NCI-H774 (cell line): Measurements from ENCODE around the gene OR2H2.

Experiments
- DNase-seq: peaks from one replicate; lab custom pipeline; 2025; lab: John Stamatoyannopoulos, UW

Gene OR2H2

DNA sequence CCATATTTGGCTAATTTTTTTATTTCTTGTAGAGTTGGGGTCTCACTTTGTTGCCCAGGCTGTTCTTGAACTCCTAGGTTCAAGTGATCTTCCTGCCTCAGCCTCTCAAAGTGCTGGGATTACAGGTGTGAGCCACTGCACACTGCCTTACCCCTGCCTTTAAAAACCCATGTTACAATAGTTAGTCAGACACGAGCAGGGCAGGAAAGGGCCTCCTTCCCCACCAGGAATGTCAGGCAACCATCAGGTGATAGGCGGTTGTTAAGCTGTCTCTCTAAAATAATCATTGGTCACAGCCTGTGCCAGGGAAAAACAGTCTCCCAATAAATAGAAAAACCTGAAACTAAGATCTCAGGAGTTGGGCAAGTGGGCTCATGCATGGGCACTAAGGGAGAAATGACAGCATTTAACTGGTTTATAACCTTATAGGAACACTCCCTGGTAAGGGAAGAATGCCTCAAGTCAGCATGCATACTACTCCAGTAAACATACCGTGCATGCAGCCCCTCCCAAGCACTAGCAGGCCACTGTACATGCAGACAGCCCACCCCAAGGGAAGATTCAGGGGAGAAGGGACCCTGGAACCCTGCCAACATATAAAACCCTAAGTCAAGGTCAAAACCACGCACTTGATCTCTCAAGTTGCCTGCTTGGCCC lies 8.4 kb downstream of the OR2H2 start:
- no peak for DNase-seq

DNA sequence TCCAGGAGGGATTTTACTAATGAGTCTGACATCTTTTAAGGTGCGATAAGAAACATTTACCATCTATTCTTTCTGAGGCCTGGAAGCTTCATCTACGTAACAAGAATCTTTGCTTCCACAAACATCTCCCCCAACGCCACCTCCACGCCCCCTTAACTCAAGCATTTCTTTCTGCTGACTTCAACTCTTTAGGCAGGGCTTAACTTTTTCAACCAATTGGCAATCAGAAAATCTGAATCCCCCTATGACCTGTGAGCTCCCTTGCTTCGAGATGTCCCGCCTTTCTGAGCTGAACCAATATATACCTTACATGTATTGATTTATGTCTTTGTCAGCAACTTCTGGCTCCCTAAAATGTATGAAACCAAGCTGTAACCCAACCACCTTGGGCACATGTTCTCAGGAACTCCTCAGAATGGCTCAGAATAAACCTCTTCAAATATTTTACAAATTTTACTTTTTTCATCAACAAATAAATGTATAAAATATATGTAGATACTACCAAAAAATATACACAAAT lies 11.5 kb downstream of the OR2H2 start:
- DNase-seq, result no peak

DNA sequence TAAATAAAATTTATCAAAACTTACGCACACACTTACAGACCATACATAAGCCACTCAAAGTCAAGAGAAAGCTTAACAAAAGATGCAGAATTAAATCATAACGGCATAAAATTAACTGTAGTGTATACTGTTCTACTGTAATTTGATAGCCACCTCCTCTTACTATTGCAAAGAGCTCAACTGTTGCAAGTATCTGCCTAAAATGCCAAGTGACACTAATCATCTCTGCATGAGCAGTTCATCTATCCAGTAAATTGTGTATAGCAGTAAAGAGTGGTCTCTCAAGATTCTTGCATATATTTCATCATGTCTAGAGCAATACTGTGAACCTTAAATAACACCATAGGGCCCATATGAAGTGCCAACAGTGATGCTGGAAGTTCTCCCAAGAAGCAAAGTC lies 12.3 kb downstream of the OR2H2 start:
- no peak for DNase-seq

DNA sequence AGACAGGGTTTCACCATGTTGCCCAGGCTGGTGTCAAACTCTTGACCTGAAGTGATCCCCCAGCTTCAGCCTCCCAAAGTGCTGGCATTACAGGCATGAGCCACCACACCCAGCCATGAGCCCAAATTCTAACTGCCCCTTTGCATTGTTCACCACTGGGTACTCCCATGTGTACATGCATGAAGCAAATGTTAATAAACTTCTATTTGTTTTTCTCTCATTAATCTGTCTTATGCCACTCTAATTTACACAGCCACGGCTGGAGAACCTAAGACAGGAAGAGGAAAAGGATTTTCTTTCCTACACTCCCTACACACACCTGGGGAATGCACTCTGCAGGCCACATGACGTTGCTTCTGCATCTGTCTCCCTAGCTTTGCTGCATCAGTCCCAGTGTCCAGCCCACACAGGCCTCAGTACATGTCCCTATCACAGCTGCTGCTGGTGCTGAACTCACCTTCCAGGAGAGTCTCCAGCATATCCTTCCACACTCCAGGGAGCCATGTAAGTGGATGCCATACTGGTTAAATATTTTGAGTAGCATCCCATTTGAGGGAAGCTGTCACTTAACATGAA lies 13.3 kb downstream of the OR2H2 start:
- no peak for DNase-seq

DNA sequence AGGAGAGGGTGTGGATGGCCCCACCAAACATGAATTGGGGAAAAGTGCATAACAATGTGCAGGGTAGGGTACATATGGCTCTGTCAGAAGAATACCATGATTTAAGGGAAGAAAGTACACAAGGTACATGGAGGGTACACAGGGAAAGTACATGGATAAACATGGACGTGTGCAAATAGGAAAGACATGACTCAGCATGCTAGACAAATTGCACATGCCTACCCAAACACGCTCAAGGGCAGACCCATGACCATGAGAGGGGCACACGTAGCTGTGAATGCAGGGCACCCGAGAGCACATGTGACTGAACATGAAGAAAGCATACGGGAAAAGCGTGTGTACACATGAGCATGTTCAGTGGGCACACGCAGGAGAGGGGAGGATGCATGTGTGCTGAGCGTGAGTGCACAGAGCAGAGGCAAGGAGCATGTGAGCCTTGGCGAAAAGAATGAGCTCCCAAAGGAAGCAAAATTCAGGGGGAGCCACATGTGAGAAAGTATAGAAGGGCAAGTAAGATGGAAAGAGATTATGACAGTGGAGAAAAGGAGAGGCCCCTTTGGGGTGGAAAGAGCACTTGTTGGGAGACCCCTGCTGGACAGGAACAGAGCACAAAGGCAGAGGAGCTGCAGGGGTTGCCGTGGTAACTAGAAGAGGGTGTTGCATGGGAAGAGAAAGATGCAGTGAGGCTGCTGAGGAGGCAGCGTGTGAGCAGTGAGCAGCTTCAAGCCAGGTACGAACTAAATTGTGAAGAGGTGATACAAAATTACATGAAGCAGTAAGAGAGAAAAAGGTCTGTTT lies 17.8 kb downstream of the OR2H2 start:
- peak; percentile 3 for DNase-seq

DNA sequence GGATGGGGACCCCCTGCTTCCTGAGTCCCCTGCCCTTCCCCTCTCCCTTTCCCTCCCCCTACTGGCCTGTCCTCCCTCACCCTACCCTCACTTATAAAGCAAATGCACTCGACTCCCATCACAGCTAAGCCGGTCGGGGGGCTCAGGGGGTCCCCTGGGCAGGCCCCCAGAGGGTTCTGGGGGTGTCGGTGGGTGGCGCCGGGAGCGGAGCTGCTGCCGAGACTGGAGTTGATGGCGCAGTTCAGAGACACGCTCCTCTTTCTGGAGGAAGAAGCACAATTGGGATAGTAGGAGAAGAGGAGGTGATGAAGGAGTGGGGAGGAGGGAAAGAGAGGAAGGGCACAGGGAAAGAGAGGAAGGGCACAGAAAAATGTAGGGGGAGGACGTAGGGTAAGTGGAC lies 18.5 kb downstream of the OR2H2 start:
- DNase-seq, result no peak

DNA sequence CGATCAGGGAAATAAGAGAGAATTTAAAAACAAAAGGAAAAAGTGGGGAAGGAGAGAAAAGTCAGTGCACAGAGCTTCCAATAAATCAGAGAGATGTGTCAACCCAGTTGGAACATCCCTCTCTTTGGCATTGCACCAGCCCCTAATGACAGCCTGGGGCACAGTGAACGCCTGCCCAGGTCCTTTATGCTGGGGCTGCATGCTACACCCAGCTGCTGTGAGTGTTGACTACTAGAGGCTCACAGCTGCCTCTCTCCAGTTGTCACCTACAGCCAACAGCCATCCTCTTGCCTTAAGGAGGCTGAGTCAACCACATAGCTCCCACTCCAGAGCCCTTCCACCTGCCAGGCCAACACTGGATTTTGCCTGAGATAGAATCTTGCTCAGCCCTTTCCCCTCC lies 19.0 kb downstream of the OR2H2 start:
- DNase-seq, result no peak

DNA sequence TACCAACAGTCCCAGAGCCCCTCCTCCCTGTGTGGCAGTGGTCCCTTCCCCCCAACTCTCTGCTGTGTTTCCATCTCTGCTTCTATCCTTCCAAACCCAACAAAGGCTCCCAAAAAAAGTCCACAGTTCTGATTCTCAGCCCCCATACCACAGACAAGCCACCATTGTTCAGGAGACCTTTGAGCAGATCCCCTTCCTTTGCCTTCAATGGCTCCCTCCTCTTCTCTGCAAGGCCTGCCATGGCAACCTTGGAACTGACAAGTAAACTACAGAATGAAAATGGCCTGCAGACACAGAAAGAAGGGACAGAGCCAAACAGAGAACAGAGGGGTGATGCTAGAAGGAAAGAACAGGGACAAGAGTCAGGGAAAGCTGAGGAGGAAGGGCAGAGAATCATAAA lies 23.2 kb downstream of the OR2H2 start:
- DNase-seq, result no peak

DNA sequence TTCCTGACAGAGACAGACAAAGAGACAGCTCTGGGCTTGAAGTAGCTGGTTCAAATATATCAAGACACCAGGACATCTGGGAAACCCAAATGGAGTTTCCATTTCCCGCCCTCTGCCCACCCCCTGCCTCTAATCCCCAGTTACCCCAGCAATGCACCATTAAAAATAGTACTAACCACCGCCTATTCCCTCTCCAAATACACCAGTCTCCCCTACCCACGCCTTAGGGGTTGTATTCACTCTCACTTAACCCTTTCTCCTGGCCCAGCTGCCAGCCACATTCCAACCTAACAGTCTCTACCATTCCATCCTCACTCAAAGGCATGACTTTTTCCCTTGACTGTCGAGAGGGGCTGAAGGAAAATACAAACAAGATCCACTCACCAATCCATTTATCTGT lies 25.6 kb downstream of the OR2H2 start:
- DNase-seq, result no peak

DNA sequence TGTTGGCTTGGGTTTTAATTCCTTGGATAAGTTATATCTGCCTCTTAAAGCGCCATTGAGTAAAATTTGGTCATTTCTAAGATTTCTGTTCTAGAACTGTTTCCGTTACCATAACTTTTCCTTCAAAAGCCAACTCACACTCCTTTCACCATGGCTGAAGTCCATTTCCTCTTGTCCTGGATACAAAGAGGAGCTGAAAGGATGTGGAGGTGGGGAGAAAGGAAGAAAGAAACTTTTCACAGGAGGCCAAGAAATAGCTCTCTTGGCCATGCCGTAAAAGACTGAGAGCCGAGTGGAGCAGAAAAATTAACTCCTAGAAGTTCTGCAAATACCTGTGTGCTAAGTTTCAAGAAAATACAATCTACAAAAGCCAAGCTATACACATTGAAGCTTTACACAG lies 26.5 kb downstream of the OR2H2 start:
- DNase-seq, result no peak

DNA sequence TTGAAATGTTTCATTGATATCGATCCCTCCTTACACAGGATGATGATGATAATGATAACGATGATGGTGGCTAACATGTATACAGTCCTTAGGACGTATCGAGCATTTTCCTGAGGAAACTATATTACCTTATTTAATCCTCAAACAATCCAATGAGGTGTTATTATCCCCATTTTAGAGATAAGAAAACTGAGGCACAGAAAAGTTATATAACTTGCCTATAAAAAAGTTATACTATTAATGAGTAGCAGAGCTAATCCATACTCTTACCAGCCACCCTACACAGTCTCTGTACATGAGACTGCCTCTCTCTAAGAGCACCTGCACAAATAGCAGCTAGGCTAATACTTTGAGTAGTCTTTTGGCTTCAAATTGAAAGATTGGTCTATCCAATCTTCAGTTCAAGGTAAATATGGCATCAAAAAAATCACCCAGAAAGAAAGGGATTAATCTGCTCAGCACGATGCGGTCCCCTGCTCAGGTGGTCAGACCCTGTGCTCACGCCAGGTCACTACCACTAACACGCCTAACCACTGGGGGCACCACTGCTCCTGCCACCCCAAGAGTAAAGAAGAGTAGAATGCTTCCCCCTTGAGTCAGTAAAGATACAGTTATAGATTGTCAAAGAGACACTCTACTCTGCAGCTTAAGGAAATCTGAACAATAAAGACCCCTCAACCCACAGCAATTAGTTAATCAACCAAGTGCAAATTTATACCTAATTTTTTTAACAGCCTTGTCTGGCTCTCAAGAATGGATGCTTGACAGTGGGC lies 33.0 kb downstream of the OR2H2 start:
- no peak for DNase-seq

DNA sequence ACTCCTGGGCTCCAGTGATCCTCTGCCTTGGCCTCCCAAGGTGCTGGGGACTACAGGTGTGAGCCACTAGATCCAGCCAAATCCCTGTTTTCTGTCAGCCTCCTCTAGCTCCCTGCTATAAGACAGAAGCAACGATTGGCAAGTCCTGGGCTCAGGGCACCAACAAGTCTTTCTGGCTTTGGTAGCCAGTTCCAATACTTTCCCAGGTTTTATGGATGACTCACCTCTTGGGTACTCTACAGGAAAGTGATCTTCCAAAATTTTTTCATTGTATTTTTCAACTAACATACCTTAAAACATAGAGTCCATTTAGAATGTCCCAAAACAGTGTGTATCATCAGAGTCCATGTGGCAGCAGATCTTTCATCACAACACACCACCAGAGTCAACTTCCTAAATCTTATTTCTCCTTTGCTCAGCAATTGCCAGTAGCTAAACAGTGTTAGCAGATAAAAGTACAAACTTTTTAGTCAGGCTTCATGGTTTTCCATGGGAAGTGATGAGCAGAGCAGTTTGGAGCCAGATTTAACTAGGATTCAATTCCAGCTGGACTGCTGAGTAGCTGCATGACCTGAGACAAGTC lies 34.7 kb downstream of the OR2H2 start:
- DNase-seq, result no peak

DNA sequence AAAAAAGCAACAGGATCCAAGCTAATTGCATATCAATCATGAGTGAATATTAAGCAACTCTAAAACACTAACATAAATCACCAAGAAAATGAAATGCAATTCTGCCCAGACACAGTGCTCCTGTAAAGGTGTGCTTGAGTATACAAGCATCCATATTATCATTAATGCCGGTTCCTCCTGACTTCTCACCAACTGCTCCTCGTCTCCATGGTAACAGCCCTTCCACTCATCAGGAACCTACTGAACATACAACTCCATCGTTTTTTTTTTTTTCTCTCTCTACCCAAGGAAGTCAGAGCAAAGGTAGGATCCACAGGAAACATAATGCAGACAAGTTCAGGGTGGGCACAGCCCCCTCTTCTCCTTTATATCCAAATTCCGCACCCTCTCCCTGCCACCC lies 35.7 kb downstream of the OR2H2 start:
- no peak for DNase-seq

DNA sequence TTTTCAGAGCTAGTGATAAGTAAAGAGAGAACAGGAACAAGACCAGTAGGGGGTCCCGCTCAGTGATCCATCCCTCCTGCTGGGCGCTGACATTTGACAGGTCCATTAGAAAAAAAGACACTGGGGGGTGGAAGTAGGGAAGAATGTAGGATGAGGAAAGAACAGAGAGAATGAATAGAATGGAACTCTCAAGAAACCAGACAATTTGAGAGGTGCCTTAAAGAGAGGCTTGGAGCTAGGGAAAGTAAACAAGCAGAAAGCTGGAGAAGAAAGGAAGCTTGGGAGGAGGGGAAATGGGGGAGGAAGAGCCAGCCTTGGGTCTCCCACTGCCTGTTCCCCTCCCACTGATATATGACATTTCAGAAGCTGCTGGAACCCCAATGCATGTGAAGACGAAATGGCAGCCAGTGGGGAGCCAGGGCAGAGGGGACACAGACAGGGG lies 39.6 kb downstream of the OR2H2 start:
- no peak for DNase-seq

DNA sequence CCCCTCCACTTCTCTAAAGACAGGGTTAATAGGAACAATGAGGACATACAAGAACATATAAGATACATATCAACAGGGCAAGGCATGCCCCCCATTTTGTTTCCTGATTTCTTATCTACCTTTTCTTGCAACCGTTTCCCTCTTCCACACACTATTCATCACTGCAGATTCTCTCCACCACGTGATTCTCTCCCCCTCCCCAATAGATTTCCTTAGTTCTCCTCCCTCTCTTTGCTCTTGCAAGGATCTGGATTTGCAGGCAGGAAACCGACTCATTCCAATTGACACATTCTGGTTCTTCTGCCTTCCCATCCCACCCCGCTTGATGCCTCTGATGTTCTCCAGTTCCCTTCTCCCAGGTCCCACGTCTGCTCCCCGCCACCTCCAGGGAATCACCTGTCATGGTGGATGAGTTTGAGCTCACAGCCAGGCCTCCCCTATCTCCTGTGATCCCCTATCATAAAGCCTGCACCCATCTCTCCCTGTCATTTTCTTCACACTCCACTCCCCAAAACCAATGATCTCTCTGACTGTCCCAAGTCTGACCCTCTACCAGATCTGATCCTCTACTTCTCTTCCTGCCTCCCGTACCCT lies 40.5 kb downstream of the OR2H2 start:
- DNase-seq, result no peak

DNA sequence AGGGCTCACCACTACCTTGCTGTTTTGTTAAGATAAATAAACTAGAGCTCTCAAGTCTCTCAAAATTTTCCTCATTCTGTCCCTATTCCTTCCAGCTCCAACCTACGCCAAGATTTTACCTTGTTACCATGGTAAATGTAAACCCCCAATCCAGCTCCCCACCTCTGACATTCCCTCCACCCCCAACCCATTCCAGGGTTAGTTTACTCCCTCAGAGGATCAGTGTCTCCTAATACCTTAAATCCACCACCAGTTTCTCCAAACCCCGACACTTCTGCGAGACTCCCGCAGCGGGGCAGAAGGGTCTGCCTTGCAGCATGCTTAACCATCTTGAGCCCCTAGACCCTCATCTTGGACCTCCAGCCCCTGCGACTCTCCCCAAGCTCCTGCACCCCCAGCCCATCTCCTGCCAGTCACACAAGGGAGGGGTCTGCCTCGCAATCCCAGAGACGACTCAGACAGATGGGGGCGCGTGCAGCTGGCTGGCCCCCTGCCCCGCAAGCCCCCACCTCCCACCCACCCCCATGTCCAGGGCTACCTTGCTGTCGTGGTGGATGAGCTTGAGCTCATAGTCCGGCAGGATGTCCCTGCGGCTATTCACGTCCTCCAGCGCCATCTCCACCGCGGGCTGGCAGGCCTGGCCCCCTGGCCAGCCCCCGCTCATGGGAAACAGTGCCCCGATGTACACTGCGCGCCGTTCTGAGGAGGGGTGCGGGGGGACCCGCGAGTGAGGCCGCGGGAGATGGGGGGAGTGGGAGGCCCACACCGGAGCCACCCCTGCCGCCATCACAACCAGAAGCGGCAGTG lies 42.2 kb downstream of the OR2H2 start:
- DNase-seq, result no peak

DNA sequence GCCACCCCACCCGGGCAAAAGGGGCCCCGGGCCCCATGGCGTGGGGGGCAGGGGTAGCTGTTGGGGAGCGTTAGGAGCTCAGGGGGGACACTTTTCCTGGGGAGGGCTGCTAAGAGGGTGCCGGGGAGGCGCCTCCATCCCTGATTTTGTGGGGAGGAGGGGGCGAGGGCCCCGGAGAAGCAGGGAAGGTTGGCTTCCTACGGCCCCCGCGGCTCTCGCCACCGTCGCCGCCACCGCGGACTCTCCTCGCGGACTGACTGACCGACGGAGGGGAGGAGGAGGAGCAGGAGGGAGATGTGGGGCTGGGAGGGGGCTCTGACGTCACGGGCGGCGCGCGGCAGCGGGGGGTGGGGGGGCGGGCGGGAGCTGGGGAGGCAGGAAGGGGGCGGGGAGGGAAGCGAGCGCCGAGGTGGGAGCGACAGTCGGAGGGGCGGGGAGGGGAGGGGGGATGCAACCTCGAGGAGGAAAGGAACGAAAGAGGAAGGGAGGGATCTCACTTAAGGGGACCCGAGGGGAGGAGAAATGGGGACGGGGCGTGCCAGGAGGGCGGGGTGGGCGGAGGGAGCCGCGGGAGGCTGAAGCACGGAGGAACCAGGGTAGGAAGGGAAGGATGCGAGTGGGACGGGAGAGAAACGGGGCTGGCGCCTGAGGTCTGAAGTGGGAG lies 43.0 kb downstream of the OR2H2 start:
- DNase-seq, result peak; percentile 14

DNA sequence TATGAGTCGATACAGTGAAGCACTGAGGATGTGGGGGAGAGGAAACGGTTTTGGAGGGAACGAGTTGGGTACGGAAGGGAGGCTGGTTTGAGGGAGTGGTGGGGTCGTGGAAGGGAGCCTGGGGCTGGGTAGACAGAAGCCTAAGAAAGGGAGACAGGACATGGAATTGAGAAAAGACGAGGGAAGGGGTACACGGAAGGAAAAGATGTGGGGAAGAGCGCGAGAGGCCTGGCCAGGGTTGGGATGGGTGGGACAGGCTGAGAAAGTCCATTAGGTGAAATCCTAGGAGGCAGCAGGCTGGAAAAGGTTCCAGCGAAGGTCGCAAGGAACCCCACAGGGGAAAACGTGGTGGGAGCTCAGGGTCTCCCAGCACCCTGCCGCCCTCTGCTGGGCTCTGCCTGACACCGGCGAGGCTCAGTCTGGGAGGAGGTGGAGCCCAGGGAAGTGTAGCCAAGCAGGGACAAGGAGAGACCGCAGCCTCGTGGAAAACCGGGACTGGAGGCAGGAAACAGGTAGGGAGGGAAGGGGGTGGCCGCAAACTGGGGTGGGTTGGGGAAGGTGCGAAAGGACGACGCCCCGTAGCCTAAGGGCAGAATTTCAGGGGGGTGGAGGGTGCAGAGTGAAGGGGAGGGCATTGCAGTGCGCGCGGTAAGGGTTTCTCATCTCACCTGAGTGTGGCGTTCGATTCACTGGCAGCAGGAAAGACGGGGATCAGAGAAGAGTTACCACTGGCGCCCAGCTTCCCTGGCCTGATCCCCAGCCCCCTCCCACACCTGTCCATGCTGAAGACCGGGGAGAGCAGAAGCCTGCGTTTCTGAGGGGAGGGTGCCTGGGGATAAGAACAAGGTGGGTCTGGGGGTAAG lies 43.7 kb downstream of the OR2H2 start:
- DNase-seq, result peak; percentile 56

DNA sequence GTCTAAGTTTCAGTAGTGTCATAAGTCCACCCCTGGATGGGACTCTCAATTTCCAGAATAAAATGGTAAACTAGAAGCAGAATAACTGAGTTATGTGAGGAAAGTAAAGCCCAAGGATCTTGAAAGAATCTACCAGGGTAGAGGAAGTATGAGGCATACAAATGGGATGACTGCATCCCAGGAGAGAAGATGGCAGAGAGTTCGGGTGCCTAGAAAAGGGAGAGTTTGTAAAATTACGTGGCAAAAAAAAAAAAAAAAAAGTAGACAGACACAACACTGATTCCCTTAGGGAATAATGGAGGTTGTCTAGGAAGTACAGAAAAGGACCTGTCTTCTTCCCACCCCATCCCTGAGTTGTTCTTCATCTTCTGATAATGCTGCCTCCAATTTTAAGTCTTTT lies 44.6 kb downstream of the OR2H2 start:
- no peak for DNase-seq
